ENCODE measurements around the gene MID1IP1. TPM values are rescaled to one million over a fixed set of nuclear protein-coding genes. Genes with fewer than 3 reads are reported as not detected.
A peak's percentile ranks its signal among the peaks of the same experiment; 100 is the strongest.

The MID1IP1 gene
- total RNA-seq: 100 to 1,000 TPM in 3 of 4 donors, 10 to 100 TPM in 1; 57.5 to 129 (median 121) TPM
- 10 to 100 TPM; 11.0 to 91.2 (median 45.5) TPM for polyA plus RNA-seq
- long read RNA-seq, donor 1, transcript MID1IP1-201 (2 exons, 2,536 nt): major isoform, 60 of 73 reads
- long read RNA-seq, donor 1, partial matches to known transcripts: 13 of 73 reads
- long read RNA-seq, donor 1, other reads (novel, unspliced or antisense): 0 of 73 reads
- long read RNA-seq, donor 2, transcript MID1IP1-201 (2 exons, 2,536 nt): major isoform, 86 of 123 reads
- long read RNA-seq, donor 2, partial matches to known transcripts: 33 of 123 reads
- long read RNA-seq, donor 2, other reads (novel, unspliced or antisense): 2 of 123 reads

- intact Hi-C loops (cut with DNase I): loop anchor here (5.0 to 10.0 kb wide), 2 partner anchors 144 to 186 kb away; no protein-coding TSS in a partner anchor
- no peaks in the 10 kb centered on the region for H3K4me1 ChIP-seq
- H3K9me3 ChIP-seq: no peaks in the 10 kb centered on the region
- DNase-seq (peak; percentile 91 to 95), ATAC-seq (peak; percentile 66 to 72 (median 68))
- TF ChIP-seq CTCF (IDR thresholded peaks at IDR 0.05): no peak
- 3 to 18% (median 3%) methylated on average over 27 to 32 of the region's 32 CpGs for WGBS, 3 donors
- H3K36me3 ChIP-seq (ENCODE audit: insufficient read depth in 1 of 2, low read depth in 1 of 2): no peaks in the 10 kb centered on the region
- peak within 1 kb of the TSS; percentile 90 for H3K27ac ChIP-seq
- H3K4me3 ChIP-seq: peak within 1 kb of the TSS; percentile 69
- peaks cover 0 to 8% (median 0%) of the 10 kb centered on the region in 3 donors for H3K27me3 ChIP-seq (ENCODE audit: insufficient read depth in 3 of 3, low read length in 2 of 3)
Measured at GRCh38 chrX:38800981-38801845, at the start of gene MID1IP1. MID1IP1 (plus strand) TSS chrX:38801459; CDS start chrX:38804947, 3,488 bp downstream.

GRCh38 chrX:38754102-38754790 is 47.0 kb upstream of the MID1IP1 start:
- peaks cover 0 to 8% (median 0%) of the 10 kb centered on the region in 3 donors for H3K27me3 ChIP-seq (ENCODE audit: insufficient read depth in 3 of 3, low read length in 2 of 3)
- no peak overlapping the region for H3K4me3 ChIP-seq
- H3K9me3 ChIP-seq: no peaks in the 10 kb centered on the region
- TF ChIP-seq CTCF (IDR thresholded peaks at IDR 0.05): peak; percentile 65
- 31 to 36% (median 35%) methylated on average over 6 of the region's 6 CpGs for WGBS, 3 donors
- intact Hi-C loops (cut with DNase I): loop anchor here (10.0 kb wide), 4 partner anchors 231 to 1721 kb away; no protein-coding TSS in a partner anchor
- H3K36me3 ChIP-seq (ENCODE audit: insufficient read depth in 1 of 2, low read depth in 1 of 2): no peaks in the 10 kb centered on the region
- ATAC-seq (peak in 3 of 4 donors; percentile 61 to 85 (median 68)), DNase-seq (no peak)
- no peaks in the 10 kb centered on the region for H3K4me1 ChIP-seq
- no peak overlapping the region for H3K27ac ChIP-seq

- Histone ChIP-seq H3K9me3 (no peaks in the 10 kb centered on the region), H3K4me3 (no peak overlapping the region), H3K27me3 (ENCODE audit: insufficient read depth in 3 of 3, low read length in 2 of 3) (peaks cover 0 to 4% (median 0%) of the 10 kb centered on the region in 3 donors), H3K4me1 (no peaks in the 10 kb centered on the region), H3K27ac (no peak overlapping the region), H3K36me3 (ENCODE audit: insufficient read depth in 1 of 2, low read depth in 1 of 2) (no peaks in the 10 kb centered on the region)
- DNase-seq (no peak), ATAC-seq (no peak)
- 67 to 88% (median 85%) methylated on average over 7 of the region's 7 CpGs for WGBS, 3 donors
- TF ChIP-seq CTCF (IDR thresholded peaks at IDR 0.05): no peak
- intact Hi-C loops (cut with DNase I): loop anchor here (10.0 kb wide), 4 partner anchors 230 to 1720 kb away; no protein-coding TSS in a partner anchor
Measured at GRCh38 chrX:38754818-38755718, 46.2 kb upstream of the MID1IP1 start.

GRCh38 chrX:38760883-38761282 is 40.4 kb upstream of the MID1IP1 start:
- Histone ChIP-seq H3K4me3 (no peak overlapping the region), H3K36me3 (ENCODE audit: insufficient read depth in 1 of 2, low read depth in 1 of 2) (no peaks in the 10 kb centered on the region), H3K4me1 (no peaks in the 10 kb centered on the region), H3K9me3 (no peaks in the 10 kb centered on the region), H3K27ac (no peak overlapping the region), H3K27me3 (ENCODE audit: insufficient read depth in 3 of 3, low read length in 2 of 3) (peaks cover 0 to 4% (median 0%) of the 10 kb centered on the region in 3 donors)
- no peak for TF ChIP-seq CTCF (IDR thresholded peaks at IDR 0.05)
- intact Hi-C loops (cut with DNase I): loop anchor here in 1 of 2 donors (10.0 kb wide), 1 partner anchor 484 kb away; no protein-coding TSS in a partner anchor
- ATAC-seq: no peak
- DNase-seq: no peak
- 61 to 94% (median 74%) methylated on average over 1 of the region's 1 CpG for WGBS, 3 donors
